IPS-15b (cell line): ENCODE measurements around the gene GGNBP2.

Experiments used
- H3K27me3 ChIP-seq: one replicate; pipeline ENCODE4 v1.6.1; 2013; ENCODE audit warnings: low read length; ENCODE audit not compliant: control insufficient read depth, insufficient read depth
- H3K36me3 ChIP-seq: one replicate; pipeline ENCODE4 v1.6.1; 2013; ENCODE audit warnings: low read length; ENCODE audit not compliant: control insufficient read depth, insufficient read depth
- H3K4me1 ChIP-seq: one replicate; pipeline ENCODE4 v1.6.1; 2013; ENCODE audit warnings: mild to moderate bottlenecking, low read length; ENCODE audit not compliant: control insufficient read depth, insufficient read depth
- H3K4me3 ChIP-seq: one replicate; pipeline ENCODE4 v1.5.1; 2013; ENCODE audit warnings: low read depth, low read length
- H3K9ac ChIP-seq: one replicate; pipeline ENCODE4 v1.6.1; 2013; ENCODE audit warnings: low read depth, mild to moderate bottlenecking, low read length
- H3K9me3 ChIP-seq: one replicate; pipeline ENCODE4 v1.6.1; 2013; ENCODE audit warnings: mild to moderate bottlenecking, low read length; ENCODE audit not compliant: control insufficient read depth, insufficient read depth

The GGNBP2 gene

GRCh38 chr17:36611345-36612072 lies 66.8 kb downstream of the GGNBP2 start:
- Histone ChIP-seq H3K9me3 (no peaks in the 10 kb centered on the region), H3K27me3 (no peaks in the 10 kb centered on the region), H3K4me3 (no peak overlapping the region), H3K9ac (no peak overlapping the region), H3K36me3 (peaks cover 2% of the 10 kb centered on the region), H3K4me1 (peaks cover 15% of the 10 kb centered on the region)

GRCh38 chr17:36612323-36612722 lies 67.6 kb downstream of the GGNBP2 start:
- H3K27me3 ChIP-seq, result no peaks in the 10 kb centered on the region
- H3K4me3 ChIP-seq, result no peak overlapping the region
- H3K4me1 ChIP-seq, result peaks cover 15% of the 10 kb centered on the region
- H3K9ac ChIP-seq, result no peak overlapping the region
- H3K36me3 ChIP-seq, result peaks cover 2% of the 10 kb centered on the region
- no peaks in the 10 kb centered on the region for H3K9me3 ChIP-seq

GRCh38 chr17:36613155-36613554 lies 68.4 kb downstream of the GGNBP2 start:
- Histone ChIP-seq H3K36me3 (peaks cover 2% of the 10 kb centered on the region), H3K9me3 (no peaks in the 10 kb centered on the region), H3K4me3 (no peak overlapping the region), H3K27me3 (no peaks in the 10 kb centered on the region), H3K9ac (no peak overlapping the region), H3K4me1 (peaks cover 15% of the 10 kb centered on the region)

GRCh38 chr17:36614081-36614480 lies 69.4 kb downstream of the GGNBP2 start:
- Histone ChIP-seq H3K9ac (no peak overlapping the region), H3K27me3 (no peaks in the 10 kb centered on the region), H3K36me3 (peaks cover 2% of the 10 kb centered on the region), H3K9me3 (no peaks in the 10 kb centered on the region), H3K4me1 (peaks cover 12% of the 10 kb centered on the region), H3K4me3 (no peak overlapping the region)

GRCh38 chr17:36614933-36615332 lies 70.2 kb downstream of the GGNBP2 start:
- Histone ChIP-seq H3K4me3 (no peak overlapping the region), H3K27me3 (no peaks in the 10 kb centered on the region), H3K4me1 (peaks cover 11% of the 10 kb centered on the region), H3K36me3 (peaks cover 2% of the 10 kb centered on the region), H3K9me3 (no peaks in the 10 kb centered on the region), H3K9ac (no peak overlapping the region)

GRCh38 chr17:36616061-36617029 lies 71.6 kb downstream of the GGNBP2 start:
- Histone ChIP-seq H3K4me3 (no peak overlapping the region), H3K36me3 (peaks cover 2% of the 10 kb centered on the region), H3K4me1 (peaks cover 11% of the 10 kb centered on the region), H3K9ac (no peak overlapping the region), H3K9me3 (no peaks in the 10 kb centered on the region), H3K27me3 (no peaks in the 10 kb centered on the region)

- no peaks in the 10 kb centered on the region for H3K27me3 ChIP-seq
- no peaks in the 10 kb centered on the region for H3K9me3 ChIP-seq
- H3K9ac ChIP-seq, result no peak overlapping the region
- no peaks in the 10 kb centered on the region for H3K36me3 ChIP-seq
- H3K4me1 ChIP-seq, result peaks cover 11% of the 10 kb centered on the region
- no peak overlapping the region for H3K4me3 ChIP-seq
Observed at GRCh38 chr17:36617773-36618172, 73.1 kb downstream of the GGNBP2 start.

- no peak overlapping the region for H3K9ac ChIP-seq
- no peaks in the 10 kb centered on the region for H3K4me1 ChIP-seq
- no peak overlapping the region for H3K4me3 ChIP-seq
- H3K9me3 ChIP-seq, result no peaks in the 10 kb centered on the region
- no peaks in the 10 kb centered on the region for H3K27me3 ChIP-seq
- H3K36me3 ChIP-seq, result no peaks in the 10 kb centered on the region
Observed at GRCh38 chr17:36623281-36623680, 78.6 kb downstream of the GGNBP2 start.

- no peaks in the 10 kb centered on the region for H3K27me3 ChIP-seq
- no peak overlapping the region for H3K9ac ChIP-seq
- no peaks in the 10 kb centered on the region for H3K9me3 ChIP-seq
- no peaks in the 10 kb centered on the region for H3K36me3 ChIP-seq
- H3K4me1 ChIP-seq, result no peaks in the 10 kb centered on the region
- H3K4me3 ChIP-seq, result no peak overlapping the region
Observed at GRCh38 chr17:36625188-36625587, 80.5 kb downstream of the GGNBP2 start.

GRCh38 chr17:36627101-36627500 lies 82.4 kb downstream of the GGNBP2 start:
- no peak overlapping the region for H3K4me3 ChIP-seq
- peaks cover under 1% of the 10 kb centered on the region for H3K36me3 ChIP-seq
- H3K9ac ChIP-seq, result no peak overlapping the region
- H3K9me3 ChIP-seq, result no peaks in the 10 kb centered on the region
- peaks cover 15% of the 10 kb centered on the region for H3K27me3 ChIP-seq
- H3K4me1 ChIP-seq, result no peaks in the 10 kb centered on the region

GRCh38 chr17:36628576-36628975 lies 83.9 kb downstream of the GGNBP2 start:
- Histone ChIP-seq H3K27me3 (peaks cover 20% of the 10 kb centered on the region), H3K4me1 (peaks cover 9% of the 10 kb centered on the region), H3K4me3 (no peak overlapping the region), H3K9me3 (no peaks in the 10 kb centered on the region), H3K36me3 (peaks cover 2% of the 10 kb centered on the region), H3K9ac (no peak overlapping the region)
